COLO829 (cell line): ENCODE data around the gene PKNOX2.

ENCODE experiments used
- DNase-seq: peaks from one replicate; pipeline ENCODE4 v3.0.0; 2012; ENCODE audit warnings: low spot score

The PKNOX2 gene

GRCh38 chr11:125413226-125413625 is 248.7 kb downstream of the PKNOX2 start:
- DNase-seq, result no peak

DNA sequence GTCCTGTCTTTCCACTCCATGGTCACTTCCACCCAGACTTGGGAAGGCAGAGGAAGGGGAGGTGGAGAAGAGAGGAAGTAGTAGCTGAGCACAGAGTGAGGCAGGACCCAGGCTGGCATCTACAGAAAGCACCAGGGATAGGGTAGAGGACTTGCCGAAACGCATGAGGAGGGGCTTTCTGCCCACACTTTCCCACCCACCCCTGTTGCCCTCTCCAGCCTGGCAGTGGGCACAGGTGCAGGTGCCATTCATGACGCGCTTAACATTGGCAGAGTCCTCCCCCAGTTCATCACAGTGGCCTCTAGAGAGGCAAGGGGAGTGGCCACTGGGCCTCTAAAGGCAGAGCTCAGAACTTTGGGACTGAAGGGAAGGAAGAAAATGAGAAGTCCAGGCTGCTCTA is 249.6 kb downstream of the PKNOX2 start:
- no peak for DNase-seq

DNA sequence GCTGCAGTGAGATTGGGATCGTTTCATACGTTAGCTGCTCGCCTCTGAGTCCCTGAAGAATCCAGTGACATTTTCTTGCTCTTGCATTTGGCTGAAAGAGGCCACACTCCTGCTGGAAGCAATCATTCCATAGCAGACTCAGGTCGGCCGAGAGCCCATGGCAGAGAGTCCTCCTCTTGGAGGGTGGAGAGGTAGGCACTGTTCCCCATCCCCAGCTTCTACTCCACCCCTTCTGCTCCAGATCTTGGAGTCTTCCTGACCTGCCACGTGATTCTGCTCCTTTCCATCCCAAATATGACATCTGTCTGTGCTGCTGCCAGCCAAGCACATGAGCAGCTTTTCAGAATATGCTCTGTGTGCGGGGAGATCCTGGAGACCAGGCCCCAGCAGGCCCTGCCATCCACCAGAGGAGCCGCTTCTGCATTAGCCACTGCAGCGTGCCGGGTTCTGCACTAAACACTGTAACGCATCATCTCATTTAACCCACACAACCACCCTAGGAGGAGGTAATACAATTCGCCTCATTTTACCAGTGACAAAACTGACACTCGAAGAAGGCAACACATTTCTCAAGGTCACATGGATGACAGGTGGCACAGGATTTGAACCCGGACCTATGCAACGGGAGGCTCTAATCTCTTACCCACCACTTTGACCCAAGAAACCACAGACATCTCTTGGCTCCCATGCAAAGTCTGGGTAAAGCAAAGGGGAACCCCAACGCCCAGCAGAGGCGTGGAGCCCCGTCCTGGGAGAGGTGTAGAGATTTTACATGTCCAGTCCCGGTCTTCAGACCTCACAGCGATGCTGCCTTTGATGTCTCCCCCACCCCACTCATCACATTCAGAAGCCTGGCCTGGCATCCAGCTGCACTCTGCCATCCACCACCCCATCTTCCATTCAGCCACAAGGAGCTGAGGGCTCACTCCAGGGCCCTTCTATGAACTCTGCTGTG is 252.7 kb downstream of the PKNOX2 start:
- DNase-seq, result no peak

DNA sequence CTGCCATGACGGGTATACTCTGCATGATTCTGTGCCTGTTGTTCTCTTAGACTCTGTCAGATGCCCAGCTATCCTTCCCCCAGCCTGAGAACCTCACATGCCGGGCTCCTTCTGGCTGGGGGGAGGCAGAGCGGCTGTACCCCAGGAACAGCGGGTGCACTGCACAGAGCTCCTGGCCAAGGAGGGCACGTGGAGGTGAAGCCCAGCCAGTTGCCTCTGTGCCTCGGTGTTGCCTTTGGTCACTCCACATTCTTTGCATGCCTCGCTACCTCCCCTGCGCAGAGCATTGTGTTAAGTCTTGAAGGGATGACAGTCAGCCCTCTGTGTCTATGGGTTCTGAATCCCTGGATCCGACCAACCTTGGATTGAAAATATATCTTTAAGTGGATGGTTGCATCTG is 253.8 kb downstream of the PKNOX2 start:
- no peak for DNase-seq

- DNase-seq, result no peak
Measured at GRCh38 chr11:125422681-125423080, 258.1 kb downstream of the PKNOX2 start.

DNA sequence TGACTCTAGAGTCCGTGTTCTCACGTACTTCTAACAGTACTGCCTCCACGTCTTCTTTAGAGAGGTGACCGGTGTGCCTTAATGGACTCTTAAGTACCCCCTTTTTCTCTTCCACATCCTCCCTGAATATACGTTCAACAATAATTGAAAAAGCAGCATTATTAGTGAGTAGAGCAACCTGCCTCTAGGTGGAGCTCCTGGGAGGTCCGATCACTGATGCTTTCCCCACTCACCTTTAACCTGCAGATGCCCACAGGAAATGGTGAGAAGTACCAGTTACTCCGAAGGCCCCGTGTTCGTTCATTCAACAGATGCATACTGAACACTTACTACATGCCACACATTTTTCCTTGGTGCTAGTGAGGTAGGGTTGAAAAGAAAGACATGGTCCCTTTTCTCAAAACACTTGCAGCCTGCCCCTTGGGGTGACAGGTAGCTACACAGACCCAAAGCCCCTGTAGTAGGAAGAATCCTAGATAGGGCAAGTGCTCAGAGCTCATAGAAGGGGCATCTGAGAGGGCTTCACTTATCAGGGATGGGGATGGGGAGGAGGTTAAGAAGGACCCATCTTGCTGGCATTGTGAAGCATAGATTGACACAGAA is 258.8 kb downstream of the PKNOX2 start:
- no peak for DNase-seq

GRCh38 chr11:125425601-125426000 is 261.1 kb downstream of the PKNOX2 start:
- DNase-seq, result no peak

- DNase-seq, result no peak
Measured at GRCh38 chr11:125426818-125427528, 262.4 kb downstream of the PKNOX2 start.

DNA sequence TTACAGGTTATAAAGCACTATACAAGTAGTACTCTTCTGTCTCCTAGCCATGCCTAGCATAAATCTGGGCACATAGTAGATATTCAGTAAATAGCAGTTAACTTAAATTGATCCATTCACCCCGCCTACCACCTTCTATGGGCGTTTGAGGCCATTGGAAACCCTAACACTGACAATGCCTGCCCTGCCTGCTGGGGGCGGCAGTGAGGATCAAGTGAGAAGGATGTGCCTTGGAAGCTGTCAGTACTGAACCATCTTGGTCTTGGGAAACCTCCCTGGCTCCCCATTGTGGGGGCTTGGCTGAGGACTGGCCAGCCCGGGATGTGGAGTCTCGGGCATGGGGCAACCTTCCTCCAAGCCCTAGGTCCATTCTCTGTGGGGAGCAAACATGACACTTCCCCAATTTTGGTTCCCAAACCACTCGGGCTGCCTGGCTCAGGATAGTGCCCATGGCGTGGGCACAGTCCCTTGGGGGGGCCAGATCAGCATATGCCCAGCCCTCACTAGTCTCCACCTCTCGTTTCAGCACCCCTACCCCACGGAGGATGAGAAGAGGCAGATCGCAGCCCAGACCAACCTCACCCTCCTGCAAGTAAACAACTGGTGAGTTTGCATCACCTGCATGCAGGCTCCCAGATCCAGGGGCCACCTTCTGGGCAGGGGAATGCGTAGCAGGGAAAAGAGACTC is 264.1 kb downstream of the PKNOX2 start:
- DNase-seq, result no peak

DNA sequence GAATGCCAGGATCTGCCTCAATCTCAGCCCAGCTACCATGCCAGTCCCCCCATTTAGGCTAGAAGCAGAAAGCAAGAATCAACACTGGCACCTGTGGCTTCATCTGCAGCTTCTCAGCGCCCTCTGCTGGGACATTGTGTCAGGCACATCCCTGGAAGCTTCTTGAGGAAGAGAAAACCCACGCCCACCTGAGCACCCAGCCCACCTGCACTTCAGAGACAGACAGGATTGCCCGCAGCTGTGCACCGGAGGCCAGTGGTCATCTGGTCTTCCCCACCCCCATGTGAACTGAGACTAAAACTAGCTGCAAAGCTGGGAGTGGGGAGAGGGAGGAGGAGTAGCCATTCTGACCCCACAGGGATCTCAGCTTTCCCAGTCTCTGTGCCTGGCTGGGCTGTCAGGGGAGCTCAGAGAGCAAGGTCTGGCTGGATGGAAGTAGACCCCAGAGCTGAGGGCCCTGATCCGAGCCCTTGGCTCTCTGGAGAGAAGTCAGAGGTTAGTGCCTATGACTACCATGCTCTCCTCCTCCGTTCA is 264.7 kb downstream of the PKNOX2 start:
- DNase-seq, result peak; percentile 42

GRCh38 chr11:125429807-125430678 is 265.5 kb downstream of the PKNOX2 start:
- no peak for DNase-seq

DNA sequence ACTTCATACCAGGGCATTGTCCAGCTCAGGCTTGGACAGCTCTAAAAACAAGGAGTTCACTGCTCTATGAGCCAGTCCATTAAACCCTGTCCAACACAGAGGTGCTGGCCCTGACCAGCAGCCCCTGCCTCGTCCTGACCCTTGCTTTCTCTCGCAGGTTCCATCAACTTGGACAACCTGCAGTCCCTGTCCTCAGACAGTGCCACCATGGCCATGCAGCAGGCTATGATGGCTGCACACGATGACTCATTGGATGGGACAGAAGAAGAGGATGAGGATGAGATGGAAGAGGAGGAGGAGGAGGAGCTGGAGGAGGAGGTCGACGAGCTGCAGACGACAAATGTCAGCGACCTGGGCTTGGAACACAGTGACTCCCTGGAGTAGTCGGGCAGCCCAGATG is 266.5 kb downstream of the PKNOX2 start:
- DNase-seq, result no peak

DNA sequence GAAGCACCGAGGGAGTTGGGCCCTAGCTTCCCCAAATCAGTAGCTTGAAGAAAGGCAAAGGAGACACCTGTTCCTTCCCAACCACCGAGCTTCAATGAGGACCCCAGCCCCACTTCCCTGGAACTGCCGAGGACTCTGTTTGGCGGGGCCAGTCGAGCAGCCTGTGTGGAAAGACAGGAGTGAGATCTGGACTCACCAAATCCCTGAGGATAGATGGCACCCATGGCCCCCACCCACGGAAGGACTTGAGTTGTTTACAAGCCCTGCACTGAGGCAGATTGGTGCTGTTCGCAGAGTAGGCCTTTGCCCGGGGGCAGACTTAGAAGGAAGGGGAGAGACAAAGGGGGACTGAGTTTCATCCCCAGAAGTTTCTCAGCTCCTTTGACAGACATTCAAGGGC is 266.9 kb downstream of the PKNOX2 start:
- no peak for DNase-seq

- no peak for DNase-seq
Measured at GRCh38 chr11:125433454-125434121, 269.0 kb downstream of the PKNOX2 start.

DNA sequence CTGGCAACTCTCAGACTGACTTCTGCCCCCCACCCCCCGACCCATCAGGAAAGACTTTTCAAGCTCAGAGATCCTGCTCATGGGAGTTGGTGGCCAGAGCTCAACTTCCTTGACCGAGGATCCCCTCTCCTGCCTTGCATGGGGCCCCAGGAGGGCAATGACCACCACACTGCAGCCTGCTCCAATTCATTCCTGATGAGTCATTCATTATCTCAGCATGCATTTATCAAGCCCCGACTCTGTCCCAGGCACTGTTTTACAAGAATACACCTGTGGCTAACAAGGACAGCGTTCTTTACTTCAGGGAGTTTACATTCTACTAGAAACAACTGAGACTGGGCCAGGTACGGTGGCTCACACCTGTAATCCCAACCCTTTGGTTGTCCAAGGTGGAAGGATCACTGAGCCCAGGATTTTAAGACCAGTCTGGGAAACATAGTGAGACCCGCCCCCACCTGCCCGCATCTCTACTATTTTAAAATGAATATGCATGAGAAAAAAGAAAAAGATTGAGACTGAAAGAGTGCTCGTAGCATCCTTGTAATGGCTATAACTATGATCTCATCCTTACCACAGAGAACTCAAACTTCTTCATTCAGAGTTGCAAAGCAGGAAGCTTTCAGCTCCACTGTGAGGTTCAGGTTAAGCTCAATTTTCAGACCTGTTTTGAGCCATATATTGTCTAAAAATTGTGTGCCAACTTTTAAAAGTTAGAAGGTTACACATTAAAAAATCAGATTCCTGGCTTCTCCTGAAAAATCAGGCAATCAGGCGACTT is 271.1 kb downstream of the PKNOX2 start:
- DNase-seq, result no peak

DNA sequence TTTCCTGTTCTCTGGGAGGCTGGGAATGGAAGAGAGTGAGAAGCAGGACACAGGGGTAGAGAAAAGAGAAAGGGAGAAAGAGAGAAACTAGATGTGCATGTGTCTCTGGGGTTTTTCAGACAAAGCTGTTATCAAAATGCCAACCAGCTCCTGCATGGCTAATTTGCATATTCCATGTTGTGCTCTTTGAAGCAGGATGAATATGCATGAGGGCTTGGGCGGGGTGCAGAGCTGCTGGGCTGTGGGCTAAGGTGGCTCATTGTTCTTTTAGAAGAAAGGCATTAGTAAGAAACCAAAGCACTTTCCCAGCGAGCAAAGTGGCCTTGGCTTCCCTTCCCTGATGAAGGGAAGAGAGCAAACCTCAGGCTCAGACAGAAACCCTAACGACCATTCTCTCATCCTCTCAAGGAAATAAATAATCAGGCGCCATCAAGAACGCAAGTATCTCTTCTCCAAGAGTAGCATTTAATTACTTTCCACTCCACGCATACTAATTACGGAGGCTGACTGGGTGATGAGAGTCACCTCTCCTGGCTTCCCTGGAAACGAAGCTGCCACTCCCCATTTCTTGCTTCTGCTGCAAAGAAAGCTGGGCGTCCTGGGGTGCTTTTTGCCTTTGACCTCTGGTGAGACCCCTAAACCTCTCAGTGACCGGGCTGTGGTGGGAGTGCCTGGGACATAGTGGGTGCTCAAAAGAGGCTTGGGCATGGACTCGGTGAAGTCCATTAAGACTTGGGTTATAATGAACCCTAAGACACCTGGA is 277.3 kb downstream of the PKNOX2 start:
- no peak for DNase-seq

GRCh38 chr11:125442946-125443345 is 278.4 kb downstream of the PKNOX2 start:
- no peak for DNase-seq

DNA sequence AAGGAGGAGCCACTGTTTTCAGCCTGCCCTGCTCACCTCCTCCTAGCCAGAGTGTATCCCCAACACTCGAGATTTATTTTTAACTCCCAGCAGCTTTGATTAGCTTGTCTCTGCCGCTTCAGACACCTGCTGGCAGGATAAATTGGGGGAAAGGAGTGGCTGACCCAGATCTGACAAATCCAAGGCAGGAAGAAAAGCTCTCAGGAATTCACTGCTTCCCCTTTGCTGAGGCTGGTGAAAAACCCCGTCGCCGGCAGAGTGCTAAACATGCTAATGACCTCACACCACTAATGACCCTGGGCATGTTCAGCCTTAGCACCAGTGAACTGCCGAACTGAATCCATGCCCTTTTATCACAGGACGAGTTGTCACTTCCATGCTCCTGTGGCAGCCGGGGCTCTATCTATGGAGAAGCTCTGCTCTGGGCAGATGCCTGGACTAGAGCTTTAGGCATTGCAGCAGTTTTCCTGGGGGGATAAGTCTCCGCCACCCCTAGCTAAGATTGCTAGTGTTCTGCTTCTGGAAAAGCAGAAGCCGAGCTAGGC is 279.3 kb downstream of the PKNOX2 start:
- DNase-seq, result no peak

DNA sequence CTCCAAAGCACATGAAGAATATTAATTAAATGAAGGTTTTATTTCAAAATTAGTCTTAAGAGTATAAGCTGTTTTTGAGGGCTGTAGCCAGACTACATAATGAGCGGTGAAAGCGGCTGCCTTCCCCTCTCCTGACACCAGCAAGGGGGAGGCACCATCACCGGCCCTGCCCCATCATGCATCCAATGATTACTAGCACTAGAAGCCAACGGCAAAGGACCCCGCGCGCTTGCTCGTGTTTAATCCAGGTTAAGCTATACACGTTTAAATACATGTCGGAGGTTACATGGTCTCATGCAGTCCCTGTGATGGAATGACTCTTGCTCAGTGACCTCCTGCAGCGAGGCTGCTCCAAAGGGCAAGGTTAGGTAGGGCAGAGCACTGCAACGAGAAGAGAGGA is 281.2 kb downstream of the PKNOX2 start:
- DNase-seq, result no peak
